Mammary epithelial cell (primary cell): ENCODE results near the gene FRY.

Experiments
- EZH2 ChIP-seq: IDR thresholded peaks from 2 replicates; pipeline ENCODE4 v1.6.1; 2012; ENCODE audit warnings: low read length, inconsistent platforms, borderline replicate concordance
- TF ChIP-seq, protein P1 (sequence below), 2 donors: IDR thresholded peaks in 1 of 2; conservative IDR thresholded peaks in 1 of 2; 2 replicates each; pipeline ENCODE4 v1.5.1; 2011 to 2012; ENCODE audit warnings: inconsistent platforms in 2 of 2, low read length in 2 of 2, mild to moderate bottlenecking in 2 of 2, control low read depth in 1 of 2, low read depth in 1 of 2; ENCODE audit not compliant: insufficient read depth in 1 of 2; ENCODE audit errors: extremely low read depth in 1 of 2

DNA sequence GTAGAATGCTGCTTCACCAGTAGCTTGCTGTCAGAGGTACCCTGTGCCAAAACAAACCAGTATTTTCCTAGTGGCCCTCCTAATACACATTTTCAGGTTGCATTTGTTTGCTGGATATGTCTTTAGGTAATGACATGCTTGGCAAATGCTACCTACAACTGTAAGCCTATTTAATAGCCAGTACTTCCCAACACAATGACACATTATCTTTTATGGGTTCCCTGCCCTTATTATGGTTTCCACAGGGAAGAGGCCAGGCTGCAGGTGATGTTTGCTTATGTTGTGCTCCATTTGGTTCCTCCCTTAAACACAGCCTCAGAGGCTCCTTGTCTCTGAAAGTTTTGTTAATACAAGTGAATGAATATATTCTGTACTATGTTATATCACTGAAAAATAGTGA is 24.7 kb downstream of the FRY start:
- TF ChIP-seq, protein P1, sequence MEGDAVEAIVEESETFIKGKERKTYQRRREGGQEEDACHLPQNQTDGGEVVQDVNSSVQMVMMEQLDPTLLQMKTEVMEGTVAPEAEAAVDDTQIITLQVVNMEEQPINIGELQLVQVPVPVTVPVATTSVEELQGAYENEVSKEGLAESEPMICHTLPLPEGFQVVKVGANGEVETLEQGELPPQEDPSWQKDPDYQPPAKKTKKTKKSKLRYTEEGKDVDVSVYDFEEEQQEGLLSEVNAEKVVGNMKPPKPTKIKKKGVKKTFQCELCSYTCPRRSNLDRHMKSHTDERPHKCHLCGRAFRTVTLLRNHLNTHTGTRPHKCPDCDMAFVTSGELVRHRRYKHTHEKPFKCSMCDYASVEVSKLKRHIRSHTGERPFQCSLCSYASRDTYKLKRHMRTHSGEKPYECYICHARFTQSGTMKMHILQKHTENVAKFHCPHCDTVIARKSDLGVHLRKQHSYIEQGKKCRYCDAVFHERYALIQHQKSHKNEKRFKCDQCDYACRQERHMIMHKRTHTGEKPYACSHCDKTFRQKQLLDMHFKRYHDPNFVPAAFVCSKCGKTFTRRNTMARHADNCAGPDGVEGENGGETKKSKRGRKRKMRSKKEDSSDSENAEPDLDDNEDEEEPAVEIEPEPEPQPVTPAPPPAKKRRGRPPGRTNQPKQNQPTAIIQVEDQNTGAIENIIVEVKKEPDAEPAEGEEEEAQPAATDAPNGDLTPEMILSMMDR (conservative IDR thresholded peaks at IDR 0.05 in 1 of 2, IDR thresholded peaks at IDR 0.05 in 1 of 2; ENCODE audit: extremely low read depth in 1 of 2, insufficient read depth in 1 of 2, low read depth in 1 of 2, low read length in 2 of 2): no peak
- no peak for TF ChIP-seq EZH2
